M059J (cell line): ENCODE results near the gene AGAP1. TPM values are rescaled to one million over a fixed set of nuclear protein-coding genes. Genes with fewer than 3 reads are reported as not detected.

Experiments
- DNase-seq: peaks from one replicate; pipeline ENCODE4 v3.0.0-alpha.2; 2012; ENCODE audit warnings: low read depth
- total RNA-seq: library from RNA; depleted of rRNA; stranded (reverse); fragments of >200 nt; shearing (Covaris generic); gene quantifications from 2 replicates; pipeline ENCODE4 v1.2.3, GENCODE V29; 2014

AGAP1 gene
- total RNA-seq, 1 experiment from 2014 or later = 8.7 TPM

GRCh38 chr2:236158969-236159777 is 665.3 kb downstream of the AGAP1 start:
- DNase-seq = no peak

- no peak for DNase-seq
Observed at GRCh38 chr2:236159778-236160170, 665.9 kb downstream of the AGAP1 start.

GRCh38 chr2:236160366-236161081 is 666.7 kb downstream of the AGAP1 start:
- DNase-seq = no peak

DNA sequence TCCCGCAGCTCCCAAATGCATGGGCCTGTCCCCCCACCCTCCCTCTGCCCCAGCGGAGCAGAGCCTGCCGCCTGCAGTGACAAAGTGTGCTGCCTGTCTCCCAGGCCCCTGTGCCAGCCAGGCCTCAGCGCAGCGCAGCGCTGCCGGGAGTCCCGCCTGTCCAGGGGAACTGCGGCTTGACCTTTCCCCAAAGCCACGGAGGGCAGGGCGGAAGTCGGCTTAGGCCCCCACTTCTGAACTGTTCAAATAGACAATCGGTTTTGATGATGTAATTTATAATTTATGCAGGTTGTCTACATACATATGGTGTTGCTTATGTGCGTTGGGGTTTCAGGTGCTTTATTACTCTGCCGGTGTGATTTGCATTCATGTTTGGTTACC is 667.2 kb downstream of the AGAP1 start:
- no peak for DNase-seq

DNA sequence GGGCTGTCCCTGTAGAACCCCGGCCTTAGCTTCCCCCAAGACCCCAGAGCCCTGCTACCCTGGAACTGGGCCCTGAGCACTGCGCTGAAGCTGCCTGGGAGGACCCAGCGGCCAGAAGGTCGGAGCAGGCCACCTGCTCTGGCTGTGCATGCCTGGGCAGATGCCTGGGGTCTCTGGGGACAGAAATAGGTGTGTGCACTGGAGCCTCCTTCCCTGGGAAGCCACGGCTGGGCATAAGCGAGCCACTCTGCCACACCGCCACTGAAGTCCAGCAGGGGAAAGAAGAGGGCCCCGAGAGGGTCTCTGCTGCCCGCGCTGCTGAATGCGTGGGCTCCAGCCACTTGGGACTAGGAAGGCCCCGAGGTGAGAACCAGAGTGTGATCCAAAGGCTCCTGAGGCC is 667.7 kb downstream of the AGAP1 start:
- no peak for DNase-seq

DNA sequence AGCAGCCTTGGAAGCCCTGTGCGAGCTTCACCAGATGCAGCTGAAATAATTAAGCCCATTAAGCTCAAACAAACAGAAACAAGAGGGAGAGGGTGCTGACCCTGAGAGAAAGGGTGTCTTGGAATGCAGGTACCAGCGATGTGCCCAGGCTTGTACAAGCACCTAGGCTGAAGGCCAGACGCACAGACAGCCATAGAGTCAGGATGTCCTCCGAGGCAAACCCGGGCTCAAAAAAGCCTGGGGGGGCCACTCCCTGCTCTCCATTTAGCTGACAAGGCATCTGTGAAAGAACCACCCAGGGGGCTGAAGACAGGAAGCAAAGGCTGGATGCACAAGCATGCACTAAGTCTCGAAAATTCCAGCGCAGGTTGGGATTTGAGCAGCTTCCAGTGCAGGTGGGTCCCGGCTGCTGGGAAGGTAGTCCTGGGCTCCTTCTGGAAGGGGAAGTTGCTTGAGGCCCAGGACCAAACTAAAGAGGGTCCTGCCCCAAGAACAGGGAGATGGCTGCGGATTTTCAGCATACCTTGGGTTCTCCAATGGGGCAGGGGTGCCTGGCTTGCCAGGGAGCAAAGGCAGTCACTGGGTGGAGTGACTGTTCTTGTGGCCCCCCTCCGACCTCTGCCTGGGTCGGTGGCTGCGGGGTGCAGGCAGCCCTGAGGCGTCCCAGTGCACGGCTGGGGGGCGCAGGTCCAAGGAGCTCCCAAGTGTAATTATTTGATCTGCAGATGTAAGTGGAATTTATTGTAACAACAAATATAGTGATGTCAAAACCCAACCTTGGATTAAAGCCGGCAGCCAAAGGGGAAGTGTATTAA is 668.4 kb downstream of the AGAP1 start:
- no peak for DNase-seq

GRCh38 chr2:236162882-236163470 is 669.1 kb downstream of the AGAP1 start:
- DNase-seq = no peak

- DNase-seq = no peak
Observed at GRCh38 chr2:236163471-236164200, 669.8 kb downstream of the AGAP1 start.

DNA sequence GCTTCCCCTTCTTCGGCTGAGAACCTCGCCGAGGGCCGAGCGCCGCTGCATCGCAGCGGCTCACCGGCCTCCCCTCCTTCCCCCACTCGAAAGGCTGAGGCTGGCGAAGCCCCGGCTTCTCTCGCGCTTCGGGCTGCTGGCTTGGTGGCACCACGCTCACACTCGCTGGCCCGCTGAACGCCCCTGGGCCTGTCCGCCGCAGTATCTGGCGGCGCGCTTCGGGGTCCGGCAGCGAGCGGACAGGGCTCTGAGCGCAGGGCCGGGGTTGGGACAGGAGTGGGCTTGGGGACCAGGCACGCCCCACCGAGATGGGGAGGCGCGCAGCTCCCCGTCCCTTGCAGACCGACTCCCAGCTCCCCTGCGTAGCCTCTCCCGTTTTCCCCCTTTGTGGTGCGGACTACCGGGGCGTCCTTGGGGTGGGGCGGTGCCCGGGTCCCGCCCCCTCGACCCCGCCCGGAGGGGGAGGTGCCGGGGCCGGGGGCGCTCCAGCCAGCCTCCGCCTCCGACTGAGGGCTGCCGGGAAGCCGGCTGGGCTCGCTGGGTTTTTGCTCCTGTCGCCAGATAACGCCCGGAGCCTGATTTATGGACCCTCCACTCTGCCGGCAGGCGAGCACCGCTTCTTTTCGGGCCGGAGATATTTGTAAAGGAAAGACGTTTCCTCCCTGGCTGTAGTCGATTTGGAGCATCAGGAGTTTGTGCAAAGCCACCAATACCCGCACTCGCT is 670.5 kb downstream of the AGAP1 start:
- DNase-seq = no peak

GRCh38 chr2:236164925-236165841 is 671.3 kb downstream of the AGAP1 start:
- DNase-seq = no peak

GRCh38 chr2:236165842-236166795 is 672.3 kb downstream of the AGAP1 start:
- no peak for DNase-seq

DNA sequence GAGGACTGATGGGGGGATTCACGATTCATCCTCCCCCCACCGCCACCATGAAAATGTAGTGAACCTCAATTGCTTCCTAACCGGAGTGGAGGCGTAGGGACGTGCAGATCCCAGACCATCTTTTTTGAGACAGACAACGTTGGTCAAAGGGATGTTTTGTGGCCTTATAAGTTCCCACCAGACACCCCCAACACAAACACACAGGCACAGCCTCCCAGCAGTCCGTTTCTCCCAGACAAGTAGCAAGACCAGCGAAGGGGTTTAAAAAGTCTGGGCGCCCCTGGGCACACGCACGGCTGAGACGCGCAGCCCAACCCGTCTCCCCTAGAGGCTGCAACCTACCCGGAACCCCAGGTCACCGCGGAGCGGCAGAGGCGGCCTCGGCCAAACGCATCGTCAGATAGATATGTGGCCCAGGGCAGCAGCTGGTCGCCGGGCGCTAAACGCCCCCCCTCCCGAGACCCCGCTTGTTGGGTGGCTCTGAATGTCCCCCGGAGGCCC is 673.0 kb downstream of the AGAP1 start:
- no peak for DNase-seq

- peak; percentile 65 for DNase-seq
Observed at GRCh38 chr2:236167297-236168109, 673.7 kb downstream of the AGAP1 start.

- DNase-seq = peak; percentile 83
Observed at GRCh38 chr2:236168110-236169080, 674.6 kb downstream of the AGAP1 start, which contains the start of gene GBX2. GBX2 (minus strand) TSS chr2:236168386; CDS start chr2:236167971, 415 bp downstream.

GRCh38 chr2:236169151-236169721 is 675.4 kb downstream of the AGAP1 start:
- DNase-seq = no peak
